ENCODE results near the gene LANCL2.
"Not testable (repeated sequence)": the region's sequence is repeated elsewhere in the genome, so short reads cannot be mapped to it uniquely, and the experiment has no call there.

LANCL2 gene, protein sequence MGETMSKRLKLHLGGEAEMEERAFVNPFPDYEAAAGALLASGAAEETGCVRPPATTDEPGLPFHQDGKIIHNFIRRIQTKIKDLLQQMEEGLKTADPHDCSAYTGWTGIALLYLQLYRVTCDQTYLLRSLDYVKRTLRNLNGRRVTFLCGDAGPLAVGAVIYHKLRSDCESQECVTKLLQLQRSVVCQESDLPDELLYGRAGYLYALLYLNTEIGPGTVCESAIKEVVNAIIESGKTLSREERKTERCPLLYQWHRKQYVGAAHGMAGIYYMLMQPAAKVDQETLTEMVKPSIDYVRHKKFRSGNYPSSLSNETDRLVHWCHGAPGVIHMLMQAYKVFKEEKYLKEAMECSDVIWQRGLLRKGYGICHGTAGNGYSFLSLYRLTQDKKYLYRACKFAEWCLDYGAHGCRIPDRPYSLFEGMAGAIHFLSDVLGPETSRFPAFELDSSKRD

DNA sequence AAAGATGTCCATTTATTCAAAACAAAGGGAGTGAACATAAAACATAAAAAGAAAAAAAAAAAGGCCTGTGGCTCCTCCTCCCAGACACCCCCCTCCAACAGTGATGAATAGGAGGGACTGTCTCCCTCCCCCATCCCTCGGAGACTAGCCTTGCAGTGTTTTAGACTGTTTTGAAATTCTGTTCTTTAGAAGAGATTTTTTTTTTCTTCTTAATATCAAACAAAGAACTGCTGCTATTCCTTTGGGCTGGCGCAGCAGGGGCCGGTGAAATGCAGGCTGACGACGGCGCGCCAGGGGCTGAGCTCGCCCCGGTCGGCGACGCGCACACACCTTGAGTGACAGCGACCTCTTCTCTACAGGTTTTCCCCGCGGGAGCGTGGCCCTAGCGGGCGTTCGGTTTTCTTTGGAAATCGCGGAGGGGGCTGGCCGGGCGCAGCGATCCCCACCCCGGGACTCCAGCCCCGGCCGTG, at the start of gene LANCL2:
LANCL2 (plus strand) TSS at position 133 of the 470 bp plus-strand sequence. CDS start 689 bp downstream, outside the sequence.
- peak in 1 of 3 donors; percentile 23 for DNase-seq (ENCODE audit: low read depth in 3 of 3)

DNA sequence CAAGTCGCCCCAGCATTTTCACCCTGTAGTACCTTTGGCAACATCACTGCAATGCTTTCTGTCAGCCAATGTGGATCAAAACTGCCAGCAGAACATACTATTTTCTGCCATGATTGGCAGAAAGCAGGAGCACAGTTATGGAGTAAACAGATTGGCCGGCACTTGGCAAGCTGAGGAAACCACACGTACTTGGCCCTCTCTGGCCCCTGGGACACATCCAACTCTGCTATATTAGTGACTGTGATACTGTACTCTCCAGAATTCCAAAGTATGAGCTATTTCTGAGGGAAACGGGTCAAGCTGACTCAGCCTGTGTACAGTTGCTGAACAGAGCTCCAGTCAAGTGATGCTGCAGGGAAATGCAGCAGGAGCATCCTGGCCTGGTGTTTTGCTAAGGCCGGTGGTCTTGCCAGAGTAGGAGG, 39.8 kb upstream of the LANCL2 start:
- no peak for DNase-seq (ENCODE audit: low read depth in 3 of 3)

DNA sequence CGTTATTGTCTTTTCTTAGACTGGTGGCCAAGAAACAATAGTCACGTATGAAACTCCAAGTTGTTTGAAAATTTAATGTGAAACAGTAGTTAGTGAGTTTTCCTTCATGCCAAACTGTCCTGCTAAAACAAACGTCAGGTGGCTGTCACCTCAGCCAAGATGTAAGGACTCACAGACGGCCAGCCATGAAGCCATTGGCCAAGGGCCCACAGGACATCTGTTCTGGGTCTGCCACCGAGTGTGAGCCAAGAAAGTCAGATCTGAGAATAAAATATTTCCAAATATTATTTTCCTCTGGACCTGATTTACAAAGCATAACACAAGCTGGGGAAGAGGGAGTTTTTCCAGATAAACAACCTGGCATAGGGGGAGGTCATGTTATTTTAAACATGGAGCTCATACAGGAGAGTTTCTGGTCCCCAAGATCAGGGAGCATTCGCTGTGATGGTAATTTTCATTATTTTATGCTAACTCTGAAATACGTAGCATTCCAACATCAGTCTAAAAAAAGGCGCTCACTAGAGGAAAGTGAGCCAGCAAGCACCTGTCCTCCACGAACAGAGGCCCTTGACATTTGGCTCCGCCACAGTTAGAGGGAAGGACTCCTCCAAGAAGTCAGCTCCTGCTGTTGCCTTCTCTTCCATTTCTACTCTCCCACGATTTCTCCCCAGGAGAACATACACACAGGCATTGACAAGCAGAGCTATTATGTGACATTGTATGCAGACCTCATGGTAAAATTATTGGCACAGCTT, 38.9 kb upstream of the LANCL2 start:
- DNase-seq (ENCODE audit: low read depth in 3 of 3), result no peak

DNA sequence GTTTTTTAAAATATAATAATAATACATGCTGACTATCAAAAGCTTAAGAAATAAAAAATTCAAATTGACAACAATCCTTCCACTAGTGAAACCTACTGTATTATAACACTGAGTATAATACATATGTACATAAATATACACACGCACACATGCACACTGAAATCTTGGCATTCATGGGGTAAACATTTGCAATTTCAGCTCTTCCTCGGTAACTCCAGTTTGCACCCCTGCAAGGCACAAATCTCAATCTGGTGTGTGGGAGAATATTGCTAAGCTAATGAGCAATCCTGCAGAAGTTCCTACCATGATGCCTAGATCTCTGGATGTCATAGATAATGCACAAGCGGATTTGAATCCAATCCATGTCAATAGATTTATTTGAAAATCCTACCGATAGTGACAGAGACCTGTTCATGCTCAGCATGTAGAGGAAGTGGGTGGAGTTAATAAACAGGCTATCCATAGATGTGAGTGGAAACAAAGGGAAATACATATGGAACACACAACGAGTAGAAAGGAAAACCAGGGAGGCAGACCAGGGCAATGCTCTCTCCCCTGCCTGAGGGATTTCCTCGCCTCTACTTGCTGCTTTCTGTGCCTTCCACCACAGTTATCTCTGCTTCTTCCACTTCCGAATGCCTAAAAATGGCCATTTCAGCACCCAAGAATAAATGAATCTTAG, 38.1 kb upstream of the LANCL2 start:
- DNase-seq (ENCODE audit: low read depth in 3 of 3), result no peak

DNA sequence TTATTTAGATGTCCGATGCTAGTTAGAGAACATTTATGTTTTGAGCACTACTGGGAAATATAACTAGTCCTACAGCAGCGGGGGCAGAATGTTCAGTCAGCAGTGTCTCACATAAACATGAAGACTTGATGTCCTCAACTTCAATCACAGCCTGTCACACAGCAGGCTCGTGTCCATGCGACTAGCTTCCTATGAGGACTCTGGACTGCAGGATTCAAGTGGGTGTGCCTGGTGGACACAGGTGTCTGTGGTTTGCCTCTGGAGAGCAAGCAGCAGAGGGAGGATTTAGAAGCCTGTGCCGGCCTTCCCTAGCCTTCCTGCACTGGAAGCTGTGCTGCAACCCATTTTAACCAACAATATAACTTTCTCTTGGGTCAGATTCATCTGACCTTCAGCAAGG, 30.0 kb upstream of the LANCL2 start:
- no peak for DNase-seq (ENCODE audit: low read depth in 3 of 3)

DNA sequence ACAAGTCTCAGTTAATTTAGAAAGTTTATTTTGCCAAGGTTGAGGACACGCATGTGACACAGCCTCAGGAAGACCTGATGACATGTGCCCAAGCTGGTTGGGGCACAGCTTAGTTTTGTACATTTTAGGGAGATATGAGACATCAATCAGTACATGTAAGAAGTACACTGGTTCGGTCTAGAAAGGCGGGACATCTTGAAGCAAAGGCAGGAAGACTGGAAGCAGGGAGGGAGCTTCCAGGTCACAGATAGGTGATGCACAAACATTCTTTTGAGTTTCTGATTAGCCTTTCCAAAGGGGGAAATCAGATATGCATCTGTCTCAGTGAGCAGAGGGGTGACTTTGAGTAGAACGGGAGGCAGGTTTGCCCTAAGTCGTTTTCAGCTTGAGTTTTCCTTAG, 29.4 kb upstream of the LANCL2 start:
- no peak for DNase-seq (ENCODE audit: low read depth in 3 of 3)

DNA sequence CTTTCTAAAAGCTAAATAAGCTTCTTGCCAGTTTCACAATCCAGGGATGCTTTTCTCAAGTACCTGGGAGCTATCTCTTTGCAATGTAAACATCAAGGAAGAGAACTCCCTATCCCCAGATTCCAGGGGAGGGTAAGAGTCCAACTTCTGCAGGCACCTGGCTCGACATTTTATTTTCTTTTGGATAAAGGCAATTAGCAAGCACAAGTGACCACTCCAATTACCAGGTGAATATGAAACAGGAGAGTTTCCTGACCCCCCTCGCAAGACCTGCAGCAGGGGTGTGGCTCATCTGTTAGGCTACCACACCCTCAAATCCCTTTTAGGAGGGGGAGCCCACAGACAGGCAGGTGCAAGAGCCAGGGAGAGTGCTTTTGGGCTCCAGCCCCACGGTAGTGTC, 28.6 kb upstream of the LANCL2 start:
- DNase-seq (ENCODE audit: low read depth in 3 of 3), result no peak

DNA sequence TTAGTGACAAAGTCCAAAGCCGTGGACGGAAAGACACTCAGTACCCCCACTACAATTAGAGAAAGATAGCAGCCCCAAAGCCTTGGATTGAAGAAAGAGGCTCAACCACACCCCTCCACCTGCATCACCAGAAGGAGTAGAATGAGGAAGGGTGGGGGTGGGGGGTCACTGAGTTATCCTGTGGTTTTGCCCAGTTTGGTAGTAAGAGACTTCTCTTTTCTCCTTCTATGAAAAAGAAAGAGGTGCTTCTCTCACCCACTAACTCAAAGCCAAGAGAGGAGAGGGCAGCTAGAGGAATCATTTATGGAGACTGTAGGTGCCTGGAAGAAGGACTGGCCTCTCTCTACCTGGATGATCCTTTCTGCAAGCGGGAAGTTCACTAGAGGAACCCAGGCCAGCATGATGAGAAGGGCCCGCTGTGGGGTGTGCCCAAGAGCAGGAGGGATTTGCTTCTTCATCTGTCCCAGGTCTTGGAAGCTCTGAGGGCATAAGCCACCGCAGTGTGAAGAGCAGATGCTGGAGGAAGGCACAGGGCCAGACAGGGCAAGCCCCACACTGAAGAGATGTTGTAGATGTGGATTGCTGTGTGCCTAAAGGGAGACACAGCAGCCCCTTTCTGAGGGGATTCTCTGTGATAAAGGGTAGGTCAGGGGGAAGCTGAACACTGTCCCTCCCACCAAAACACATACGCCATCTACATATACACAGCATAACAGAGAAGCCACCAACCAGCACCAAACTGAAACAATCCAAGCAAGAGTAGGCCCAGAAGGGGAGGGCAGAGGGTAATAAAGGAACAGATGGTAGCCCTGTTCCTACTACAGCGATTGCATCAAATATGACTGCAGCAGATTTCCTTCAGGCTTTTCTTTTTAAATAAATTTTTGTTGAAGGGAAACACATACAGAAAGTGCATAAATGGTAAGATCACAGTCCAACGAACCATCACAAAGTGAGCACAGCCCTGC, 25.8 kb upstream of the LANCL2 start:
- no peak for DNase-seq (ENCODE audit: low read depth in 3 of 3)

DNA sequence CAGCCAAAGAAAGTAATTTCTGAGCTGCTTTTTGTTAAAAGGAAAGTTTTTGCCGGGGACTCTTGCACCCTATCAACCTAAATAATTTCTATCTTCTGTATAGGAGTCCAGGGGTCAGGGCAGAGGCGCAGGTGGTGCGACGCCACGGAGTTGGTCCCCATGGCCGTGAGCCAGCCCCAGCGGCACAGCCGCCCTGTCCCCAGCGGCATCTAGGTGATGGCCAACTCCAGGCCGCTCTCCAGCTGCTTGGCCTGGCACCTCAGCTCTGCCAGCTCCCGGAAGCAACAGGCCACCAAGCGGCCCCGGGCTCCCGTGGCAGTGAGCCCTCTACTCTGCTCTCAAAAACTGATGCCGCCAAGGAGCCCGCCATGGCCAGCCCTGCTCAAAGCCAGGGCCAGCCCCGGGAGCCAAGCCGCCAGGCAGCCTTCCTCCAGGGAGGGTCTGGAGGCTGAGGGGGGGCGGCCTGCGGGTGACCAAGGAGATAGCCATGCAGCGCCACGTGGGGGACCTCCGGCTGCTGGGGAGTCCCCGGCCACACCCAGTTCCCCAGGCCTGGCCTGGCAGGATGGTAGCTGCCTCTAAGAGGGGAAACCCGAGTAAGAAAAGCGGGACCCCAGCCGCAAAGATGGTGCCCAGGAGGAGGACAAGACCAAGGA, 22.8 kb upstream of the LANCL2 start:
- no peak for DNase-seq (ENCODE audit: low read depth in 3 of 3)

DNA sequence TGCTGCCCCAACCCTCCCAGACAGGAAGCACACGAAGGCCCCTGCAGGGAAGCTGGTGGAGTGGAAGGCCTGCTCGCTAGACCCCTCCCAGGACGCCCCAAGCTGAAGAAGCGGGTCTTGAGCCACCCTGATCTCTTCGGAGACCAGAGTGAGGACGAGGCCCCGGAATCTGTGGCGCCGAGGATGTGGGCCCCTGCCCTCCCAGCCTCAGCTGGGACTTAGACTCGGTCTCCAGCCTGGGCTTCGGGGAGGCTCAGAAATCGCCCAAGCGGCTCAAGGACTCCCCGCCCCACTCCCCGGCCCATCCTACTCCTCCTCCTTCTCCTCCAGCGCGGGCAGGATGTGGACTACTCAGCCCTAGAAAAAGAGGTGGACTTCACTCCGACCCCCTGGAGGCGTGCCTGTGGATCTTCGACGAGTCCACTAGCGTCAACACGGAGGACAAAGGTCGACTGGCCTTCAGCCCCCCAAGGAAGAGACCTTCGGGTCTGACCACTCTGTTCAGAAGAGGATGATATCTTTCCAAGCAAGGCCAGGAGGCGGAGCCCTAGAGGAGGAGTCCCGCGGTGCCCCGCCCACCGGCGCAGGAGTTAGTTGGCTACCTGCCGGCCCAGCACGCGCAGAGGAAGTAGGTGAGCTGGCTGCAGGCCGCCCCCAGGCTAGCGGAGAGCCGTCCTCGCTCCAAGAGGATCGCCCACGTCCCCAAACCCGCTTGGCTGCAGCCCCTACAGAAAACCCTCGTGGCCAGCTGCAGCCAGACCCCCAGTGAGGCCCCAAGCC, 21.9 kb upstream of the LANCL2 start:
- DNase-seq (ENCODE audit: low read depth in 3 of 3), result no peak

DNA sequence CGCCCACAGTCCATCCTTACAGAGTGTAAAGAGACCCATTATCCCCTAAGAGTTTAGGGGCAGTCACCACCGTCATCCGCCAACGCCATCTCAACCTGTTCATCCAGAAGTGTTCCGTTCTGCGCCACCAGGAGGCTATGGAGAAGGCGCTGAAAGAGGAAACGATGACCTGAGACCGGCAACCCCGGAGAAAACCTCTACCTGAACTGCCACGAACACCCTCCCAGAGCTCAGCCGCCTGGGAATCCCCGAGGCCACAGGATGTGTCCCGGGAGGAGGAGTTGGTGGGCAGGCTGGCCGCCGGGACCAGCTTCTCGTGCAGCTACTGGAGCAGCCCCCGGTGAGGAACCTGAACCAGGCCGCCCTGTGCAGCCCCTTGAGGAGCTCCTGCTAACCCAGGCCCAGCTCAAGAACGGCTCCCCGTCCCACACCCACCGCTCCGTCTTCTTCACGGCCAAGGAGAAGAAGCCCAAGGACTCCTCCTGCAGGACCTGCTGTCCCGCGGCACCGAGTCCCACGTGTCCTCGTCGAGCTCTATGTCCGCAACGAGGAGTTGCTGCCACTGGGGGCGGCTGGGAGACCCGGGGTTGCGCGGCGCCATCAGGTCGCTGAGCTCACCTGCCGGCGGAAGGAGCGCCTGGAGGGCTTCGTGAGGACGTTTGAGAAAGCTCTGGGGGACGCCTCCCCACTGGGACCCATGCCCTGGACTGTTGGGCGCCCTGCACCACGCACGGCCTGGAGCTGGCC, 21.1 kb upstream of the LANCL2 start:
- DNase-seq (ENCODE audit: low read depth in 3 of 3), result no peak

DNA sequence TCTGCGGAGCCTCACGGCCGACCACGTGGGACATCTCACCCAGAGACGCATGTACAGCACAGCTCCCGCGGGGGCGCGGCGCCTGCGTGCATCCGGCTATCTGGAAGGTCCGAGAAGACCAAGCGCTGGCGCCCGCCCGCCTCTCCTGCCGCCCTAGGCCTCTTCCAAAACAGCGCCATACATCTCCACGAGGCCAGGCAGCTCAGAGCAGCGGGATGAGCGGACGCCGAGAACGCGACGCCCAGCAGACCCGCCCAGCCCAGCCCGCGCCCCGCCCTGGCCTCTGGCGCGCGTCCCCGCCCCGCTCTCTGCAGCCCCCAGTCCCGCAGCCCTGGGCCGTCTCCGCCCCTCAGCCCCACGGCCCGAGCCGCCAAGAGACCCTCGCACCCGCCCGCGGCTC, 20.3 kb upstream of the LANCL2 start:
- DNase-seq (ENCODE audit: low read depth in 3 of 3), result no peak

DNA sequence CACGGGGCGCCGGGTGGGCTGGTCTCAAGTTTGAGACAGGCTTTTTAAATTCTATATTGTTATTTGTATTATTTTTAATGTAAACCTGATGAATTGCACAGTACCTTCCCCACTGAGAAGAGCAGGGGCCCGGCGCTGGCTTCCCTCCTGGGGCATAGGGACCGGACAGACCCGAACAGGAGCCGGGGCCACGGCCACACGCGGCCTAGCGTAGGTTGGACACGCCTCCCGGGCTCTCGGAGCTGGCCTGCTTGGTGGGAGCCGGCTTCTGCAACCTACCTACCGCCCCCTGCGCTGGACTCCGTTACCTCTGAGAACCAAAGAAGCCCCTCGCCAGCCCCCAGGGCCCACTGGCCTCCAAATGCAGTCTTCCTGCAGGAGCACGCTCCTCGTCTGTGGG, 19.8 kb upstream of the LANCL2 start:
- no peak for DNase-seq (ENCODE audit: low read depth in 3 of 3)

DNA sequence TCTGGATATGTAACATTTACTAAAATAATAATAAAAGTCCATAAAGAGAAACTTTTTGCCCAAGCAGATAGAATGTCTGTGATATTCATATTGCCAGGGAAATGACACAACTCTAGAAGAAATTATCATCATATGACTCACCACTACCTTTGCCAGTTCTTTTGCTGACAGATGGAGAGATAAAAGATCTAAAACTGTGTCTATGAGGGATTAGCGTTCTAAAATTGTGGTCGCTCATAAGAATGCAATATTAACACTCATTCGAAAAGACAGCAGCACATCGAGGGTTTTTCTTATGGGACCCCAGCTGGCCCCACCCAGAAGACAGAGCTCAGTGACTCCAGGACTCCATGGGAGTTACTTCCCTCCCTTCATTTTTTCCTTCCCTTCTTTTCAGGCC, 16.6 kb upstream of the LANCL2 start:
- no peak for DNase-seq (ENCODE audit: low read depth in 3 of 3)

DNA sequence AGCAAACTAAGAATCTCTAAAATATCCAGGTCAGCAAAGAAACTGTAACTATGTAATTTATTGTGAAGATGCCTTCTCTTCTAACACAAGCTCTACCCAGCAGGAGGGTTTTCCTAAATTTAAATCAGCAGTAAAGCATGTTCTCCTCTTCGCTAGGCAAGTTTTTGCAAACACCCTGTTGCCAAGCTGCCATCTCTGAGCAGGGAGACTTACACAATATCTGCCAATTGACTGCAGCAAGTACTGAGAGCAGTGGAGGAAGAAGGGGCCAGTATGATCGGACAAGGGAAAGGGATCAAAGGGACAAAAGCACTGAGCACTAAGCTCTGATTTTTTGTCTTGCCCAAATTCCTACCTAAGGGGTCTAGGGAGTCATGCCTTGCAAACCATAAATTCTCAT, 16.0 kb upstream of the LANCL2 start:
- DNase-seq (ENCODE audit: low read depth in 3 of 3), result no peak

DNA sequence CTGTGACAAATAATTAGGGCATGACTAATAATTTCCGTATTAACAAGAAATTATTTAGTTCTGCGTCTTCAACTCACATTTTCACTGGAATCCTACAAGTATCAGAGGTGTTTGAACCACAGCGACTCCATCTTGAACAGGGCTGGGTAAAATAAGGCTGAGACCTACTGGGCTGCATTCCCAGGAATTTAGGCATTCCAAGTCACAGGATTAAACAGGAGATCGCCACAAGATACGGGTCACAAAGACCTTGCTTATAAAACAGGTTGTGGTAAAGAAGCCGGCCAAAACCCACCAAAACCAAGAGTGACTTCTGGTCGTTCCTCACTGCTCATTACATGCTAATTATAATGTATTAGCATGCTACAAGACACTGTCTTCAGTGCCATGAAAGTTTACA, 14.9 kb upstream of the LANCL2 start:
- no peak for DNase-seq (ENCODE audit: low read depth in 3 of 3)

DNA sequence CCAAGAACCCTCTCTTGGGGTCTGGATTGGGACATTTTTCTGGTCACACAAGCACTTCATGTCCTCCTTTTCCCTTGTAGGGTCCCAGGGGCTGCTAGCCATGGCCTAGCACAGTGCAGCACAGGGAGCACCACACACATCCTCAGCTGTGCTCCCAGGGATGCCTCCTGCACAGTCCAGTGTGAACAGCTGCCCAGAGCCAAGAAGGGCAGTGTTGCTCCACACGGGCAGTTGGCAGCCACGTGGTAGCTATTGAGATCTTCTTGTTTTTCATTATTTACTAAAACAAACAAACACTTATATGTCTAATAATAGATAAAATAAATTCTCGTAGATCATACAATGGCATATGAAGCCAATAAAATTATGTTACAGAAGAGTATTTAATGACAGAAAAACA, 13.9 kb upstream of the LANCL2 start:
- no peak for DNase-seq (ENCODE audit: low read depth in 3 of 3)

DNA sequence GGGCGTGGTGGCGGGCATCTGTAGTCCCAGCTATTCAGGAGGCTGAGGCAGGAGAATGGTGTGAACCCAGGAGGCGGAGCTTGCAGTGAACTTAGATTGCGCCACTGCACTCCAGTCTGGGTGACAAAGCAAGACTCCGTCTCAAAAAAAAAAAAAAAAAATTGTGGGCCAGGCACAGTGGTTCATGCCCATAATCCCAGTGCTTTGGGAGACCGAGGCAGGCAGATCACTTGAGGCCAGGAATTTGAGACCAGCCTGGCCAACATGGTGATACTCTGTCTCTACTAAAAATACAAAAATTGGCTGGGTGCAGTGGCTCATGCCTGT, 12.2 kb upstream of the LANCL2 start:
- not testable (repeated sequence) for DNase-seq (ENCODE audit: low read depth in 3 of 3)

DNA sequence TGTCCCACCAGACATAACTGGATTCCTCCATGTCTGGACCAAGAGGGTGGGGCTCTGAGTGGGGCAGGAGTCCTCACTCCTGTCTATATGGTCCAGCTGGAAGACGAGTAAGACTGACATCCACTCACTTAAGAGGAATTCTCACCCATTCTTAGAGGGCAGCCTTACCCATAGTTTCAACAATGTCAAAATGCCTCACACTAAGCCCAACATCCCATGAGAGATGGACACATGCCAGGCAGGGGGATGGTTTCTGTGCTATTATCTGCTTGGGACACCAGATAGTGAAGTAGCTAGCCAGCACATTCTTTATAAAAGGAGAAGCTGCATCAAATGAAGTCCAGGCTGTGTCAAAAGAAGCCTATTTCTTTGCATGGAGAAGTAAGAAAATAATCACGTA, 4.7 kb upstream of the LANCL2 start:
- no peak for DNase-seq (ENCODE audit: low read depth in 3 of 3)

Data from stimulated activated CD4-positive, alpha-beta T cell treated with anti-CD3 and anti-CD28 coated beads, TNF-alpha, amount 100 ng/mL, for 48 hours (primary cell).